CD14-positive monocyte (primary cell): ENCODE data around the gene HUNK. TPM values are rescaled to one million over a fixed set of nuclear protein-coding genes. Genes with fewer than 3 reads are reported as not detected.

Experiments used
- DNase-seq, 3 donors: peaks; one replicate each; pipeline ENCODE4 v3.0.0-alpha.2; 2011 to 2022
- H2AFZ ChIP-seq: 2 replicates; pipeline ENCODE4 v1.6.0; 2012; ENCODE audit warnings: mild to moderate bottlenecking, low read depth, low read length, inconsistent platforms; ENCODE audit not compliant: insufficient read depth, poor library complexity, severe bottlenecking
- H3K27ac ChIP-seq, 2 donors: 1 replicate in 1 of 2; 2 replicates in 1 of 2; pipeline ENCODE4 v1.5.1; 2012 to 2013; ENCODE audit warnings: low read length in 2 of 2, control low read depth in 1 of 2, inconsistent platforms in 1 of 2, low read depth in 1 of 2, mild to moderate bottlenecking in 1 of 2
- H3K27me3 ChIP-seq, 2 donors: one replicate each; pipeline versions ENCODE4 v1.6.0 to v1.6.1; 2011 to 2013; ENCODE audit warnings: low read length in 2 of 2; ENCODE audit not compliant: control insufficient read depth in 2 of 2, insufficient read depth in 2 of 2
- H3K36me3 ChIP-seq, 2 donors: replicated peaks in 1 of 2; 1 replicate in 1 of 2; 2 replicates in 1 of 2; pipeline versions ENCODE4 v1.5.1 to v1.6.1; 2012 to 2013; ENCODE audit warnings: low read length in 2 of 2, control low read depth in 1 of 2, inconsistent platforms in 1 of 2, mild to moderate bottlenecking in 1 of 2; ENCODE audit not compliant: insufficient read depth in 2 of 2, control insufficient read depth in 1 of 2
- H3K4me1 ChIP-seq, 2 donors: 1 replicate in 1 of 2; 2 replicates in 1 of 2; pipeline versions ENCODE4 v1.5.1 to v1.6.1; 2012 to 2013; ENCODE audit warnings: low read length in 2 of 2, control low read depth in 1 of 2, inconsistent platforms in 1 of 2, mild to moderate bottlenecking in 1 of 2, moderate library complexity in 1 of 2; ENCODE audit not compliant: insufficient read depth in 2 of 2, control insufficient read depth in 1 of 2
- H3K4me2 ChIP-seq: replicated peaks from 2 replicates; pipeline ENCODE3; 2012; ENCODE audit warnings: low read length, moderate library complexity, mild to moderate bottlenecking; ENCODE audit not compliant: poor library complexity, severe bottlenecking; ENCODE audit errors: extremely low read depth
- H3K4me3 ChIP-seq, 3 experiments: fragments of 200-600 bp in 1 of 3; sonication (generic) in 1 of 3; replicated peaks in 1 of 3; 1 replicate in 2 of 3; 2 replicates in 1 of 3; pipeline ENCODE4 v1.5.1; 2011 to 2013; ENCODE audit warnings: low read length in 3 of 3, mild to moderate bottlenecking in 3 of 3, control low read depth in 2 of 3, low read depth in 2 of 3, inconsistent platforms in 1 of 3, moderate library complexity in 1 of 3
- H3K79me2 ChIP-seq: 2 replicates; pipeline ENCODE4 v1.6.0; 2012; ENCODE audit warnings: mild to moderate bottlenecking, control low read depth, inconsistent platforms, low read length, moderate library complexity; ENCODE audit not compliant: insufficient read depth
- H3K9ac ChIP-seq: 2 replicates; pipeline ENCODE4 v1.6.0; 2017; ENCODE audit warnings: low read length, mild to moderate bottlenecking; ENCODE audit not compliant: insufficient read depth, poor library complexity, severe bottlenecking
- H3K9me3 ChIP-seq, 2 donors: replicated peaks in 1 of 2; 1 replicate in 1 of 2; 2 replicates in 1 of 2; pipeline versions ENCODE4 v1.5.1 to v1.6.1; 2012 to 2013; ENCODE audit warnings: low read length in 2 of 2, control low read depth in 1 of 2; ENCODE audit not compliant: control insufficient read depth in 1 of 2, insufficient read depth in 1 of 2
- H4K20me1 ChIP-seq: 2 replicates; pipeline ENCODE4 v1.6.0; 2012; ENCODE audit warnings: mild to moderate bottlenecking, low read length, control low read depth, moderate library complexity; ENCODE audit not compliant: insufficient read depth
- H3K27ac Mint-ChIP-seq, 7 donors: one replicate each; pipeline ENCODE4 v1.8.0; 2020; ENCODE audit warnings: mild to moderate bottlenecking in 7 of 7, mixed read lengths in 7 of 7, moderate library complexity in 6 of 7, inconsistent platforms in 2 of 7
- H3K27me3 Mint-ChIP-seq, 3 donors: one replicate each; pipeline ENCODE4 v1.8.0; 2021 to 2022; ENCODE audit warnings: low read depth in 3 of 3, mild to moderate bottlenecking in 3 of 3, mixed read lengths in 3 of 3, moderate library complexity in 3 of 3, inconsistent platforms in 1 of 3
- H3K36me3 Mint-ChIP-seq, 2 donors: one replicate each; pipeline ENCODE4 v1.8.0; 2020; ENCODE audit warnings: mixed read lengths in 2 of 2, inconsistent platforms in 1 of 2, mild to moderate bottlenecking in 1 of 2
- H3K4me1 Mint-ChIP-seq: one replicate; pipeline ENCODE4 v1.8.0; 2020; ENCODE audit warnings: mild to moderate bottlenecking, mixed read lengths
- H3K4me3 Mint-ChIP-seq, 2 donors: one replicate each; pipeline ENCODE4 v1.8.0; 2020; ENCODE audit warnings: mild to moderate bottlenecking in 2 of 2, mixed read lengths in 2 of 2, moderate library complexity in 1 of 2
- H3K9me3 Mint-ChIP-seq, 7 donors: one replicate each; pipeline ENCODE4 v1.8.0; 2020 to 2022; ENCODE audit warnings: mixed read lengths in 7 of 7, mild to moderate bottlenecking in 6 of 7, moderate library complexity in 6 of 7, inconsistent platforms in 2 of 7
- WGBS: methylation state at CpG from one replicate; pipeline ENCODE4 v1.1.5; 2013; ENCODE audit warnings: missing lambda C conversion rate; ENCODE audit not compliant: insufficient coverage; 5-methylcytosine and 5-hydroxymethylcytosine counted together
- intact Hi-C, 2 donors: fragments of 100-400 bp; cut with micrococcal nuclease; formaldehyde crosslinking; loops; one replicate each; pipeline versions ENCODE4 v1.15.0 to v1.15.1; 2023
- polyA plus RNA-seq, 3 donors: library from polyadenylated mRNA; depleted of rRNA in 1 of 3; unstranded in 2 of 3; stranded (reverse) in 1 of 3; fragments of 300-500 nt in 2 of 3; fragments of >200 nt in 1 of 3; fragmentation: Illumina TruSeq in 2 of 3; gene quantifications; 1 replicate in 2 of 3; 2 replicates in 1 of 3; pipeline ENCODE4 v1.2.3, GENCODE V29; 2012 to 2021
- TF ChIP-seq, protein P1 (sequence below): fragments of 200-600 bp; IDR thresholded peaks from one replicate; pipeline ENCODE4 v1.8.0; 2022; ENCODE audit warnings: antibody characterized with exemption, mild to moderate bottlenecking

Gene HUNK
- polyA plus RNA-seq, 3 donors, result not detected

DNA sequence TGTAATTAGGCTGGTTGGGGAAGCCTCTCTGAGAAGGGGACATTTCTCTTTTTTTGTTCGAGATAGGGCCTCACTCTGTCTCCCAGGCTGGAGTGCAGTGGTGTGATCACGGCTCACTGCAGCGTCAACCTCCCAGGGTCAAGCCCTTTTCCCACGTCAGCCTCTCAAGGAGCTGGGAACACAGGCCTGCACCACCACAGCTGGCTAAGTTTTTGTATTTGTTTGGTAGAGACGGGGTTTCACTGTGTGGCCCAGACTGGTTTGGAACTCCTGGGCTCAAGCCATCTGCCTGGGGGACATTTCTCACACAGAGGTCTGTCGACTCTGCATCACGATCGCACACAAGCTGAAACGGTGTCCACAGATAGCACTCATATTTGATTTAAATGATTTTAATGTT, 39.7 kb downstream of the HUNK start:
- no peak overlapping the region for H3K4me3 ChIP-seq
- peaks cover 0 to 4% of the 10 kb centered on the region in 2 donors for H3K9me3 ChIP-seq
- no peak overlapping the region for H3K4me2 ChIP-seq
- Mint-ChIP-seq H3K36me3 (no peaks in the 10 kb centered on the region), H3K4me3 (no peak overlapping the region), H3K27me3 (peaks cover 19 to 27% (median 25%) of the 10 kb centered on the region in 3 donors), H3K27ac (no peak overlapping the region), H3K4me1 (no peaks in the 10 kb centered on the region), H3K9me3 (peaks cover 0 to 24% (median 7%) of the 10 kb centered on the region in 7 donors)
- H4K20me1 ChIP-seq, result no peaks in the 10 kb centered on the region
- H3K79me2 ChIP-seq, result no peaks in the 10 kb centered on the region
- TF ChIP-seq, protein P1, sequence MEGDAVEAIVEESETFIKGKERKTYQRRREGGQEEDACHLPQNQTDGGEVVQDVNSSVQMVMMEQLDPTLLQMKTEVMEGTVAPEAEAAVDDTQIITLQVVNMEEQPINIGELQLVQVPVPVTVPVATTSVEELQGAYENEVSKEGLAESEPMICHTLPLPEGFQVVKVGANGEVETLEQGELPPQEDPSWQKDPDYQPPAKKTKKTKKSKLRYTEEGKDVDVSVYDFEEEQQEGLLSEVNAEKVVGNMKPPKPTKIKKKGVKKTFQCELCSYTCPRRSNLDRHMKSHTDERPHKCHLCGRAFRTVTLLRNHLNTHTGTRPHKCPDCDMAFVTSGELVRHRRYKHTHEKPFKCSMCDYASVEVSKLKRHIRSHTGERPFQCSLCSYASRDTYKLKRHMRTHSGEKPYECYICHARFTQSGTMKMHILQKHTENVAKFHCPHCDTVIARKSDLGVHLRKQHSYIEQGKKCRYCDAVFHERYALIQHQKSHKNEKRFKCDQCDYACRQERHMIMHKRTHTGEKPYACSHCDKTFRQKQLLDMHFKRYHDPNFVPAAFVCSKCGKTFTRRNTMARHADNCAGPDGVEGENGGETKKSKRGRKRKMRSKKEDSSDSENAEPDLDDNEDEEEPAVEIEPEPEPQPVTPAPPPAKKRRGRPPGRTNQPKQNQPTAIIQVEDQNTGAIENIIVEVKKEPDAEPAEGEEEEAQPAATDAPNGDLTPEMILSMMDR, result no peak
- H3K9ac ChIP-seq, result no peak overlapping the region
- WGBS, result 97% methylated on average over 8 of the region's 9 CpGs
- no peak overlapping the region for H3K27ac ChIP-seq
- no peaks in the 10 kb centered on the region for H3K4me1 ChIP-seq
- no peaks in the 10 kb centered on the region for H3K36me3 ChIP-seq
- DNase-seq, result no peak
- intact Hi-C loops, result no loop called here
- no peak overlapping the region for H2AFZ ChIP-seq
- H3K27me3 ChIP-seq, result peaks cover 0 to 24% of the 10 kb centered on the region in 2 donors

DNA sequence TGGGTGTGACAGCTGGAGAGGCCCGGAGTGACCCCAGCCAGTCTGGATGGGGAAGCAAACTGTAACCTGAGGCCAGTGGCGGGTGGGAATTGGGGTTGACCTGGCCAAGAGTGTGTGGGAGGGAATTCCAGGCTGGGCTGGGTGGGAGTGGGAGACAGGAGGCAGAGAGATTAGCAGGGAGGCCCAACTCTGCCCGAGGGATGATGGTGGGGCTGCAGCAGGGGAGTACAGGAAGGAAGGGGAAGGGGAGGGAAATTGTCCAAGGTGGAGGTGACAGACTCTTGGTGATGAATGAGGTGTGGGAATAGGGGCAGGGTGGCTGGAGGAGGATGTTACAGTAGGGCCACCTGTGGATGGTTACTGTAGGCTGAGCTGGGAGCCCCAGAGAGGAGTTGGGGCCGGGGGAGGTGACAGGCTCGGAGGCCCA, 40.4 kb downstream of the HUNK start:
- 75% methylated on average over 4 of the region's 5 CpGs for WGBS
- intact Hi-C loops, result no loop called here

More for the DNA sequence above, 40.4 kb downstream of the HUNK start:
- Mint-ChIP-seq H3K27ac (peak overlapping the region in 2 of 7 donors; percentile 28 to 54), H3K36me3 (no peaks in the 10 kb centered on the region), H3K9me3 (peaks cover 0 to 23% (median 7%) of the 10 kb centered on the region in 7 donors), H3K27me3 (peaks cover 16 to 25% (median 22%) of the 10 kb centered on the region in 3 donors), H3K4me1 (no peaks in the 10 kb centered on the region), H3K4me3 (no peak overlapping the region)
- Histone ChIP-seq H3K4me3 (no peak overlapping the region), H3K9ac (no peak overlapping the region), H3K4me1 (no peaks in the 10 kb centered on the region), H3K27ac (no peak overlapping the region), H3K79me2 (no peaks in the 10 kb centered on the region), H4K20me1 (no peaks in the 10 kb centered on the region), H3K36me3 (no peaks in the 10 kb centered on the region), H3K4me2 (no peak overlapping the region), H2AFZ (no peak overlapping the region), H3K27me3 (peaks cover 0 to 23% of the 10 kb centered on the region in 2 donors), H3K9me3 (peaks cover 0 to 4% of the 10 kb centered on the region in 2 donors)
- TF ChIP-seq, protein P1, result no peak
- DNase-seq, result no peak
